OCI-LY7 (cell line): ENCODE measurements around the gene ZNF469. TPM values are rescaled to one million over a fixed set of nuclear protein-coding genes. Genes with fewer than 3 reads are reported as not detected.

Source experiments
- BruUV-seq: library from RNA; stranded (reverse); fragments of 400-500 nt; replicated peaks from 2 replicates; lab custom pipeline; 2021; lab: Mats Ljungman, UMichigan
- CTCF ChIA-PET: fragments of 300-600 bp; sonication (Branson Sonifier 250); formaldehyde crosslinking; loops from one replicate; lab custom pipeline; 2022; ENCODE audit warnings: antibody characterized with exemption; ENCODE audit not compliant: unreplicated experiment; lab: Charles Lee
- POLR2A ChIA-PET: fragments of 300-600 bp; sonication (Branson Sonifier 250); formaldehyde crosslinking; loops from one replicate; lab custom pipeline; 2022; ENCODE audit warnings: antibody characterized with exemption; lab: Charles Lee
- DNase-seq: peaks from one replicate; pipeline ENCODE4 v3.0.0-alpha.2; 2015; ENCODE audit warnings: low spot score
- H2AFZ ChIP-seq: fragments of 200-600 bp; sonication (generic), shearing (Covaris generic); 2 replicates; pipeline ENCODE4 v1.6.1; 2014; ENCODE audit warnings: mild to moderate bottlenecking, antibody characterized with exemption, low read length, moderate library complexity
- H3K27ac ChIP-seq: fragments of 200-600 bp; sonication (generic); 2 replicates; pipeline ENCODE4 v1.5.1; 2014; ENCODE audit warnings: mixed run types, low read depth, mild to moderate bottlenecking, moderate library complexity, low read length, inconsistent platforms; ENCODE audit not compliant: poor library complexity, severe bottlenecking
- H3K36me3 ChIP-seq: fragments of 200-600 bp; sonication (generic); 2 replicates; pipeline ENCODE4 v1.6.1; 2014; ENCODE audit warnings: mild to moderate bottlenecking, antibody characterized with exemption, low read length, moderate library complexity, mixed read lengths; ENCODE audit not compliant: insufficient read depth
- H3K4me1 ChIP-seq: fragments of 200-600 bp; sonication (generic); 2 replicates; pipeline ENCODE4 v1.5.1; 2014; ENCODE audit warnings: mild to moderate bottlenecking, low read length; ENCODE audit not compliant: insufficient read depth, poor library complexity, severe bottlenecking
- H3K4me2 ChIP-seq: fragments of 200-600 bp; sonication (generic); 2 replicates; pipeline ENCODE4 v1.6.1; 2014; ENCODE audit warnings: mild to moderate bottlenecking, low read length
- H3K4me3 ChIP-seq: fragments of 200-600 bp; sonication (generic); 2 replicates; pipeline ENCODE4 v1.5.1; 2014; ENCODE audit warnings: mild to moderate bottlenecking, low read depth, low read length; ENCODE audit not compliant: poor library complexity, severe bottlenecking
- H3K79me2 ChIP-seq: fragments of 200-600 bp; sonication (generic); 2 replicates; pipeline ENCODE4 v1.6.1; 2016; ENCODE audit warnings: low read depth, mild to moderate bottlenecking, low read length, moderate library complexity, mixed read lengths; ENCODE audit not compliant: insufficient read depth
- H3K9me2 ChIP-seq: fragments of 200-600 bp; sonication (generic); 2 replicates; pipeline ENCODE4 v1.6.1; 2016; ENCODE audit warnings: mild to moderate bottlenecking, low read length, mixed read lengths; ENCODE audit not compliant: insufficient read depth
- H3K9me3 ChIP-seq: fragments of 200-600 bp; sonication (generic); 2 replicates; pipeline ENCODE4 v1.6.1; 2014; ENCODE audit warnings: mild to moderate bottlenecking, mixed run types, low read length, mixed read lengths
- H4K20me1 ChIP-seq: fragments of 200-600 bp; sonication (generic); 2 replicates; pipeline ENCODE4 v1.6.1; 2014; ENCODE audit warnings: mild to moderate bottlenecking, antibody characterized with exemption, low read length, moderate library complexity, mixed read lengths; ENCODE audit not compliant: insufficient read depth
- EZH2phosphoT487 ChIP-seq: fragments of 200-600 bp; sonication (generic); IDR thresholded peaks from 2 replicates; pipeline ENCODE4 v1.6.1; 2018; ENCODE audit warnings: low read depth, borderline replicate concordance, mild to moderate bottlenecking, mixed run types, antibody characterized with exemption, low read length, moderate library complexity, mixed read lengths
- intact Hi-C: fragments of 100-400 bp; cut with micrococcal nuclease; formaldehyde crosslinking; loops from one replicate; pipeline ENCODE4 v1.10.0; 2022; ENCODE audit not compliant: unreplicated experiment
- total RNA-seq, 2 experiments: library from RNA; depleted of rRNA in 1 of 2; stranded (reverse); fragments of >200 nt in 1 of 2; shearing (Covaris generic) in 1 of 2; gene quantifications; 2 replicates each; pipeline ENCODE4 v1.2.3, GENCODE V29; 2014 to 2022
- TF ChIP-seq, protein P1 (sequence below): fragments of 200-600 bp; sonication (generic); conservative IDR thresholded peaks from 2 replicates; pipeline ENCODE4 v1.5.1; 2014; ENCODE audit warnings: mild to moderate bottlenecking, antibody characterized with exemption, low read length, moderate library complexity, mixed read lengths

ZNF469 gene
- total RNA-seq, 2 experiments from 2014 or later = under 0.01 TPM; not detected in 1

- no peak overlapping the region for H2AFZ ChIP-seq
- intact Hi-C loops = no loop called here
- no TSS peak for BruUV-seq
- H3K9me2 ChIP-seq = no peaks in the 10 kb centered on the region
- H3K79me2 ChIP-seq = no peaks in the 10 kb centered on the region
- H4K20me1 ChIP-seq = no peaks in the 10 kb centered on the region
- ChIA-PET CTCF (no interaction called here), POLR2A (no interaction called here)
- H3K9me3 ChIP-seq = no peaks in the 10 kb centered on the region
- no peak overlapping the region for H3K27ac ChIP-seq
- no peak overlapping the region for H3K4me2 ChIP-seq
- no peaks in the 10 kb centered on the region for H3K4me1 ChIP-seq
- H3K4me3 ChIP-seq = no peak overlapping the region
- no peaks in the 10 kb centered on the region for H3K36me3 ChIP-seq
- peak; percentile 11 for DNase-seq
- TF ChIP-seq EZH2phosphoT487 = no peak
- TF ChIP-seq, protein P1, sequence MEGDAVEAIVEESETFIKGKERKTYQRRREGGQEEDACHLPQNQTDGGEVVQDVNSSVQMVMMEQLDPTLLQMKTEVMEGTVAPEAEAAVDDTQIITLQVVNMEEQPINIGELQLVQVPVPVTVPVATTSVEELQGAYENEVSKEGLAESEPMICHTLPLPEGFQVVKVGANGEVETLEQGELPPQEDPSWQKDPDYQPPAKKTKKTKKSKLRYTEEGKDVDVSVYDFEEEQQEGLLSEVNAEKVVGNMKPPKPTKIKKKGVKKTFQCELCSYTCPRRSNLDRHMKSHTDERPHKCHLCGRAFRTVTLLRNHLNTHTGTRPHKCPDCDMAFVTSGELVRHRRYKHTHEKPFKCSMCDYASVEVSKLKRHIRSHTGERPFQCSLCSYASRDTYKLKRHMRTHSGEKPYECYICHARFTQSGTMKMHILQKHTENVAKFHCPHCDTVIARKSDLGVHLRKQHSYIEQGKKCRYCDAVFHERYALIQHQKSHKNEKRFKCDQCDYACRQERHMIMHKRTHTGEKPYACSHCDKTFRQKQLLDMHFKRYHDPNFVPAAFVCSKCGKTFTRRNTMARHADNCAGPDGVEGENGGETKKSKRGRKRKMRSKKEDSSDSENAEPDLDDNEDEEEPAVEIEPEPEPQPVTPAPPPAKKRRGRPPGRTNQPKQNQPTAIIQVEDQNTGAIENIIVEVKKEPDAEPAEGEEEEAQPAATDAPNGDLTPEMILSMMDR = peak; percentile 60
Measured at GRCh38 chr16:88403794-88404581, 21.2 kb downstream of the ZNF469 start.

- DNase-seq = no peak
- no peaks in the 10 kb centered on the region for H3K36me3 ChIP-seq
- BruUV-seq = no TSS peak
- no peaks in the 10 kb centered on the region for H4K20me1 ChIP-seq
- intact Hi-C loops = no loop called here
- POLR2A ChIA-PET = no interaction called here
- no peaks in the 10 kb centered on the region for H3K9me2 ChIP-seq
- H3K79me2 ChIP-seq = no peaks in the 10 kb centered on the region
- no peaks in the 10 kb centered on the region for H3K4me1 ChIP-seq
- H3K9me3 ChIP-seq = no peaks in the 10 kb centered on the region
- no peak overlapping the region for H3K4me3 ChIP-seq
- H3K27ac ChIP-seq = no peak overlapping the region
- no peak for TF ChIP-seq EZH2phosphoT487
- TF ChIP-seq, protein P1 = no peak
- CTCF ChIA-PET = no interaction called here
- no peak overlapping the region for H3K4me2 ChIP-seq
- H2AFZ ChIP-seq = no peak overlapping the region
Measured at GRCh38 chr16:88404769-88405168, 22.0 kb downstream of the ZNF469 start.
